Testis (tissue), 3 donors: ENCODE results near the gene PLA2G3. TPM values are rescaled to one million over a fixed set of nuclear protein-coding genes. Genes with fewer than 3 reads are reported as not detected.

Experiments
- DNase-seq: peaks from one replicate; pipeline ENCODE4 v3.0.0-alpha.2; 2019
- H3K27ac ChIP-seq, 2 donors: fragments of 200-600 bp; sonication (generic); one replicate each; pipeline ENCODE4 v1.5.1; 2019
- H3K27me3 ChIP-seq: fragments of 200-600 bp; sonication (generic); one replicate; pipeline ENCODE4 v1.5.1; 2019
- H3K36me3 ChIP-seq: fragments of 200-600 bp; sonication (generic); one replicate; pipeline ENCODE4 v1.5.1; 2017; ENCODE audit warnings: low read depth; ENCODE audit errors: missing control alignments
- H3K4me1 ChIP-seq: fragments of 200-600 bp; sonication (generic); one replicate; pipeline ENCODE4 v1.5.1; 2019
- H3K4me3 ChIP-seq, 2 donors: fragments of 200-600 bp; sonication (generic); one replicate each; pipeline ENCODE4 v1.5.1; 2017 to 2019
- H3K9me3 ChIP-seq: fragments of 200-600 bp; sonication (generic); one replicate; pipeline ENCODE4 v1.5.1; 2017
- CTCF ChIP-seq, 3 experiments: fragments of 450-650 bp in 2 of 3; fragments of 200-600 bp in 1 of 3; sonication (generic) in 1 of 3; IDR thresholded peaks; one replicate each; pipeline ENCODE4 v1.5.1; 2016 to 2019; ENCODE audit warnings: antibody characterized with exemption in 3 of 3, mild to moderate bottlenecking in 2 of 3, moderate library complexity in 1 of 3
- POLR2A ChIP-seq: fragments of 450-650 bp; IDR thresholded peaks from one replicate; pipeline ENCODE4 v1.6.1; 2017; ENCODE audit warnings: antibody characterized with exemption, mild to moderate bottlenecking, moderate library complexity
- WGBS, 2 donors: methylation state at CpG; one replicate each; pipeline ENCODE4 v1.1.5; 2018; 5-methylcytosine and 5-hydroxymethylcytosine counted together
- intact Hi-C: fragments of 100-400 bp; cut with DNase I; formaldehyde crosslinking; loops from one replicate; pipeline ENCODE4 v1.15.1; 2023; ENCODE audit warnings: low total_unique reads
- polyA plus RNA-seq: library from polyadenylated mRNA; stranded (reverse); fragments of 350-450 nt; fragmentation: Illumina TruSeq; extraction: RNeasy Lipid Tissue Mini Kit (QIAGEN cat#74804); gene quantifications from one replicate; pipeline ENCODE4 v1.2.3, GENCODE V29; 2014; ENCODE audit warnings: low read depth, low replicate concordance; ENCODE audit not compliant: insufficient read depth
- total RNA-seq, 2 donors: library from RNA; depleted of rRNA; stranded (reverse); fragments of >200 nt; gene quantifications; one replicate each; pipeline ENCODE4 v1.2.3, GENCODE V29; 2016

PLA2G3 gene
- total and polyA plus RNA-seq, 3 donors from 2014 or later: 0.44 to 0.68 (median 0.55) TPM

DNA sequence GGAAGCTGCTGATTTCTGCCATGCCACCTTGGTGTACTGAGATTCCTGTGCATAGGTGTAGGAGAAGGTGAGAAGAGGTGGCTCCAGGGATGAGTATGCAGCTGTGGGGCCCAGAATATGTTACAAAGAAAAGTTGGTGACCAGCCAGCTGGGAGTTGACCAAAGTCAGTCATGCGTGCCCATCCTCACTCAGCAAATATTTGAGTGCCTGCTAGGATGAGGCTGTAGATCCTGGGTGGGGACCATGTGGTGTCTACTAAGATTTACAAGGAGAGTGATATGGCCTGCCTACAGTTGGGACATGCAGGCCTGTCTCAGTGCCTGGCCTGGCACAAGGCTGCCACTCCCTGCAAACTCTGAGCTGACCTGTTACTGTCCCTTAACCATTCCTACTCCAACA is 39.0 kb upstream of the PLA2G3 start:
- intact Hi-C loops: no loop called here
- no peaks in the 10 kb centered on the region for H3K27me3 ChIP-seq
- WGBS, 2 donors: 54% methylated on average over 1 of the region's 1 CpG; no CpG with 5 or more reads in 1 of the 2 donors
- DNase-seq: no peak
- no peaks in the 10 kb centered on the region for H3K36me3 ChIP-seq
- no peak for TF ChIP-seq POLR2A
- no peak for TF ChIP-seq CTCF (IDR thresholded peaks at IDR 0.05)
- no peak overlapping the region for H3K4me3 ChIP-seq
- H3K27ac ChIP-seq: no peak overlapping the region
- H3K9me3 ChIP-seq: no peaks in the 10 kb centered on the region
- H3K4me1 ChIP-seq: no peaks in the 10 kb centered on the region

- TF ChIP-seq POLR2A: no peak
- no peak for TF ChIP-seq CTCF (IDR thresholded peaks at IDR 0.05)
- no peaks in the 10 kb centered on the region for H3K9me3 ChIP-seq
- no peak overlapping the region for H3K27ac ChIP-seq
- 91 to 95% methylated on average over 2 of the region's 2 CpGs for WGBS, 2 donors
- intact Hi-C loops: no loop called here
- H3K4me1 ChIP-seq: no peaks in the 10 kb centered on the region
- no peak overlapping the region for H3K4me3 ChIP-seq
- DNase-seq: no peak
- H3K36me3 ChIP-seq: no peaks in the 10 kb centered on the region
- no peaks in the 10 kb centered on the region for H3K27me3 ChIP-seq
Observed at GRCh38 chr22:31178859-31179258, 38.6 kb upstream of the PLA2G3 start.

DNA sequence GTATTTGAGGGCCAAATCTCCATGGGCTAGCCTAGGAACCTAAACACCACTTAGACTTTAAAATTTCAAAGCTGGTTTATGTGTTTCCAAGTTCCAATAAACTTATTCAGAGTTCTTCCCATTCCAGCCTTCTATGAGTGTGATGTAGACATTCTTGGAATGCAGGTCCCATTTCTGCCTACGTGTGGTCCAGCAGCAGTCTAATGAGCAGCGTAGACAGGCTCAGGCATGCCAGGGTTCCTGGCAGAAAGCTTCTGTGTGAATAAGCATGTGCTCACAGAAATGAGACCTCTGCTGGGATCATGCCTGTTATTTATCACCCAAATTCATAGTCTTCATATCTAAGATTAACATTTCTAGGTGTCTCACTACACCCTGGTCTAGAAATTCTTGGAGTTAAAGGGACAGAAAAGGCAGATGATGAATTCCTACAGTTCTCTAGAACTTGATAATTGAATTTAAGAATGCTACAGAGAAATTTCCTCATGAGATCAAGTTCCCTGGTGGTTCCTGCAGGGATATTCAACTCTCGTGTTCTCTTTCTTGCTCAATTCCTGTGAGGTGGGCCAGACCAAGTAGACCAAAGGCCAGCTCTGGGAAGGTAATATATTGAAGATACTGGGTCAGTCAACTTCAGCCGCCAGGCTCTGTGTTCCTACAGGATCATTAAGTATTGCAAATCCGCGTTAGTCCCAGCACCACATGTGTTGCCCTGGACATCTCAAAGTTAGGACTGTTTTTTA is 37.3 kb upstream of the PLA2G3 start:
- no peaks in the 10 kb centered on the region for H3K27me3 ChIP-seq
- H3K27ac ChIP-seq: no peak overlapping the region
- intact Hi-C loops: no loop called here
- TF ChIP-seq POLR2A (no peak), CTCF (IDR thresholded peaks at IDR 0.05) (no peak)
- WGBS, 2 donors: 92 to 100% methylated on average over 6 of the region's 6 CpGs
- DNase-seq: no peak
- no peaks in the 10 kb centered on the region for H3K4me1 ChIP-seq
- no peaks in the 10 kb centered on the region for H3K9me3 ChIP-seq
- no peaks in the 10 kb centered on the region for H3K36me3 ChIP-seq
- no peak overlapping the region for H3K4me3 ChIP-seq

GRCh38 chr22:31176923-31177322 is 36.6 kb upstream of the PLA2G3 start:
- no peaks in the 10 kb centered on the region for H3K36me3 ChIP-seq
- no peak for DNase-seq
- no peaks in the 10 kb centered on the region for H3K27me3 ChIP-seq
- H3K27ac ChIP-seq: no peak overlapping the region
- H3K9me3 ChIP-seq: no peaks in the 10 kb centered on the region
- H3K4me3 ChIP-seq: no peak overlapping the region
- no peak for TF ChIP-seq CTCF (IDR thresholded peaks at IDR 0.05)
- TF ChIP-seq POLR2A: no peak
- 89 to 93% methylated on average over 1 of the region's 1 CpG for WGBS, 2 donors
- H3K4me1 ChIP-seq: no peaks in the 10 kb centered on the region
- intact Hi-C loops: no loop called here
